HG03139 (cell line): ENCODE results near the gene FAM184A.

Experiments used
- ATAC-seq: cut with Tn5 transposase; IDR thresholded peaks from one replicate; pipeline ENCODE4 v1.9.1; 2021; ENCODE audit not compliant: unreplicated experiment

FAM184A gene

DNA sequence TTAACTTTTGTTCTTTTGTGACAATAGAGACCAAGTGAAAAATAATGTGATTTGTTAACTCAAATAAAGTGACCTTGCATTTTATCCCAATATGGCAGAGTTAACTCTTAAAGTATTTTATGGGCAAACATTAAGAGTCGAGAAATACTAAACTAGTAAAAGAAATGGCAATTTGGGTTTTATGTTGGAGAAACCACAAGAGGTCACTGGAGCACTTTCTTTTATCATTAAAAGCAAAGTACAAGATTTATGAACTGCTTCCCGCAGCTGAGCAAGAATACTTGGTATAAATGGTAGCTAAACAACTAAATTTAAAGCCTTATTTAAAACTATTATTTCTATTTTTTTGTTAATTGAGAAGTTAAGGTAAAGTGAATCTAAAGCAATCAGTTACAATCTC, 110.0 kb downstream of the FAM184A start:
- no peak for ATAC-seq

DNA sequence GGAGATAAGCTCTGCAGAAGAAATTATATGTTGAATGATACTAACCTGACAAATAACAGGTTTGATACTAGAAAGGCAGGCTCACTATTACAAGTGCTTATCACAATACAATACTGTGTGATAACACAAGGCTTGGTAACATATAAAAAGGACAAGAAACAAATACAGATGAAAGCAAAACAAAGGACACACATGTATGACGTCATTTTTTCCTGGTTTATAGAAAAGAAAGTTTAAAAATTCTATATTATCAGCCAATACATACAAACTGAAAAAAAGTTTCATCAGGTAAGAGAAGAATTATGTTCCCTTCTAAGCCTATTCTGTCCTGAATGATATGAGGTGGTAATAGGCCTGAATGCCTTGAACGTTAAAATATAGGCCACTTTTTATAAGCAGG, 111.2 kb downstream of the FAM184A start:
- no peak for ATAC-seq

DNA sequence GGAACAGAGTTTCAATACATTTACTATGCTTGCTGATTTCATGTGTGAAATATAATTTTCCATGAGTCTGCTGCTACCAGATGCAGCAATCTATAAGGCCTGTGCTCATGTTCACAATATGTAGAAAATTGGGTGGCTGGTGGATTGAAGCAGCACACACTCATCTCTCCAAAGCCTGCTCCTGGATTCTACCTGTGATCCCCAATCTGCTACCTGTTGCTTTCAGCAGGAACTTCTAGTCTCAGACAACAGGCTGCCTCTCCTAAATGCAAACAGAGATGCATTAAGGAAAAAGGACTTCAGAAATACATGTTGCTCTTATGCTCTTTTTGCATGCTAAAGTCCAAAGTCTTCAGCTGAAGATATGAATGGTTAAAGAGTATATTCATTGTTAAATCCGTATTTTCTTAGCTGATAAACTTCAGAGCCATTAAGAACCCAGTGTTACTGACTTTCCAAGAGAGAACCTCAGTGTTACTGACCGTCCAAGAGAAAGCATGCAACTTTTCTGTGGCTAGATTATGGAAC, 112.6 kb downstream of the FAM184A start:
- ATAC-seq = no peak

DNA sequence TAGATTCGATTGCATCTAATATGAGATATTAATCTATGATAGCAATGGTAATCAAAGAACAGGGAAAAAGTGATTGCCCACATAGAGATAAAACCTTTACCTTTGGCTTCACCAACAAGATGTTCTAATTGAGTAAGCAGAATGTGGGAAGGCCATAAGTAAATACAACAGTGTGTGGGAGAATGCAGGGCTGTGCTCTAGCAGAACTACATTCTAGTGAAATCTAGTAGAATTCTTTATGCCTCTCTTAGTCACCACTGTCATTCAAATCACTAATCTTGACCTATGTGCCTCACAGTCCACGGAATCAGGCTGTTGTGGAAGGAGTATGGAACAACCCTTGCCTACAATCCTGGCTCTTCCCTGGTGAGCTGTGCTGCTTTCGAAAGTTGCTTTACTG, 113.1 kb downstream of the FAM184A start:
- no peak for ATAC-seq

- ATAC-seq = no peak
Observed at GRCh38 chr6:118963003-118963402, 115.5 kb downstream of the FAM184A start.

GRCh38 chr6:118959903-118960302, 118.6 kb downstream of the FAM184A start:
- no peak for ATAC-seq

DNA sequence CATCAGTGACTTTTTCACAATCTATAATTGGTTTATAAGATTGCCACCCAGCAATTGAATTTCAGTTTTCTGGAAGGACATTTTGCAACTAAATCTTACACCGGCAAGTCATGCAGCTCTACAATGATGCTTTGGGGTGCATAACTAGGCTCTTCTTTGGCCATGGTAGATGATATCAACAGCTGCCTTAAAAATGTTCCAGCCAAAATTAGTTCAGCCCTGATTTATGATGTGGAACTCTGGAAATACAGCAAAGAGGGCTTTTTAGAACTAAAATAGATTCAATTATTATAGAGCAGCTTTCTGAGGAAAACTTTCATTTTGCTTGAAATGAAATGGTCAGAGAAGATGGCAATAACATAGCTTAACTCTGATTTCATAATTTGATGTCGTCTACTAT, 125.1 kb downstream of the FAM184A start:
- no peak for ATAC-seq

DNA sequence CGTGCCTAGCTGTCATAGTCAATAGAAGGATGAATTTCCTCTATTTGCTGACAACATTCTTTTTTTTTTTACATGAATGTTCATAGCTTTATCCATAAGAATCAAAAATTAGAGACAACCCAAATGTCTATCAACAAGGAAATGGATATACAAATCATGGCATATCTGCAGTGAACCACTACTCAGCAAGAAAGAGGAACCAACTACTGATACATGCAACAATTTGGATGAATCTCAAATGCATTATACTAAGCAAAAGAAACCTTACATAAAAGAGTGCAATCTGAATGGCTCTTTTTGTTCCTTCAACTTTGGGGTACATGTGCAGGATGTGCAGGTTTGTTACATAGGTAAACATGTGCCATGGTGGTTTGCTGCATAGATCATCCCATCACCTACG, 125.8 kb downstream of the FAM184A start:
- ATAC-seq = no peak

- no peak for ATAC-seq
Observed at GRCh38 chr6:118945217-118945616, 133.2 kb downstream of the FAM184A start.

DNA sequence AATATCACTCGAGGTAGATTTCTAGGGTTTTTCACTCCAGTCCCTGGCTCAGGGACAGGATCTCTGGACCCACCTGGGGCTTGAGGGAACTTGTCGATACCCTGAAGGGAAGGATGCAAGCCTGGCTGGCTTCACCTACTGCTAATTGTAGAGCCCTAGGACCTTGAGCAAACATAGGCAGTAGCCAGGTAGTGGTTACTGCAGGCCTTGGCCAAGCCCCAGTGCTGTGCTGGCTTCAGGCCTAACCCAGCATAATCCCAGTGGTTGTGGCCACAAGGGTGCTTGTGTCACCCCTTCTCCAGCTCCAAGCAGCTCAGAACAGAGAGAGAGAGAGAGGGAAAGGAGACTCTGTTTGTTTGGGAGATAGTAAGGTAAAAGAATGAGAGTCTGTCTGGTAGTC, 137.7 kb downstream of the FAM184A start:
- no peak for ATAC-seq

DNA sequence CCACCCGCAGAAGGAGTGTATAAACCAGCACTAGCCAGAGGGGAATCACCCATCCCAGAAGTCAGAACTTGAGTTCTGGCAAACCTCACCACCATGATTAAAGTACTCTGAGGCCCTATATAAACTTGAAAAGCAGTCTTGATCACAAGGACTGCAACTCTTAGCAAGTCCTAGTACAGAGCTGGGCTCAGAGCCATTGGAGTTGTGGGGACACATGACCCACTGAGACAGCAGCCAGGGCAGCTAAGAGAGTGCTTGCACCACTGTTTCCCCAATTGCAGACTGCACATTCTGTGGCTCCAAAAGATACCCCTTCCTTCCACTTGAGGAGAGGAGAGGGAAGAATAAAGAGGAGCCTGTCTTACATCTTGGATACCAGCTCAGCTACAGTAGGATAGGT, 138.8 kb downstream of the FAM184A start:
- no peak for ATAC-seq

GRCh38 chr6:118935978-118936703, 142.3 kb downstream of the FAM184A start:
- no peak for ATAC-seq

DNA sequence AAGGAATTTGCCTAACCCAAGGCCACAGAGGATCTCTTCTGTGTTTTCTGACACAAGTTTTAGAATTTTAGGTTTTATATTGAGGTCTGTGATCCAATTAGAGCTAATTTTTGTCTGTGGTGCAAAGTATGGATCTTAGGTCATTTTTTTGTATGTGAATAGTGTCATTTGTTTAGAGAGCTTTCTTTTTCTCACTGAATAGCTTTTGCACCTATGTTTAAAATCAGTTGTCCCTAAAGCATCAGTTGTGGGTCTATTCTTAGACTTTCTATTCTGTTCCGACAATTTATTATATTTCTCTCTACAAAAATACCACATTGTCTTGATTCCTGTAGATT, 143.2 kb downstream of the FAM184A start:
- peak; percentile 7 for ATAC-seq

GRCh38 chr6:118934461-118935330, 143.8 kb downstream of the FAM184A start, which contains the start of gene MCM9:
Gene MCM9 (minus strand): TSS chr6:118935159. CDS start chr6:118931723, 3,436 bp downstream.
- peak; percentile 96 for ATAC-seq

DNA sequence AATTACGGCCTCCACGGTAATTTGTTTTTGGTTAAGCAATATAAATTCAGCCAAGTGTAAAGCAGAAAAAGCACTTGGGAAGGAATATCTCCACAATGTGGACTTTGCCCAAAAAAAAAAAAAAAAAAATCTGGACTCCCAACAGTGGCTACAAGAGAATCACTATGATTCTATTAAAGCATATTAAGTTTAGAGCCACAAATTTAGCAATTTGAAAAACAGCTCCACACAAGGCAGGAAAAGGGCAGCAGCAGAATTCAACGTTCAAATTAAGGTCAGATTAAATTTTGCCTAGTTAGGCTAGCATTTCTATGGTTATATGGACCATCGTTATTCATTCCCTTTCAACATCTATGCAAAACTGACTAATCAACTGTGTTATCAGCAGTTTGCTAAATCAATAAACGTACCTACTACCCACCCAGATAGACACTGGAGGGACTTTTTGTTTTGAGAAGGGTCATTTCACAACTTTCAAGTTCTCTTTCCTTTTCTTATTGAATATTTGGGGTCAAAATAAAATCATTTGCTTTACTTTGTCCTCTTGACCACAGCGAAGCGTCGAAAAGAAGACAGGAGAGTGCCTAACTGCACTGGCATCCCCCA, 144.5 kb downstream of the FAM184A start:
- ATAC-seq = no peak

- no peak for ATAC-seq
Observed at GRCh38 chr6:118932421-118932820, 146.0 kb downstream of the FAM184A start.

GRCh38 chr6:118931436-118931835, 147.0 kb downstream of the FAM184A start:
- ATAC-seq = no peak

GRCh38 chr6:118930680-118931079, 147.8 kb downstream of the FAM184A start:
- ATAC-seq = no peak

DNA sequence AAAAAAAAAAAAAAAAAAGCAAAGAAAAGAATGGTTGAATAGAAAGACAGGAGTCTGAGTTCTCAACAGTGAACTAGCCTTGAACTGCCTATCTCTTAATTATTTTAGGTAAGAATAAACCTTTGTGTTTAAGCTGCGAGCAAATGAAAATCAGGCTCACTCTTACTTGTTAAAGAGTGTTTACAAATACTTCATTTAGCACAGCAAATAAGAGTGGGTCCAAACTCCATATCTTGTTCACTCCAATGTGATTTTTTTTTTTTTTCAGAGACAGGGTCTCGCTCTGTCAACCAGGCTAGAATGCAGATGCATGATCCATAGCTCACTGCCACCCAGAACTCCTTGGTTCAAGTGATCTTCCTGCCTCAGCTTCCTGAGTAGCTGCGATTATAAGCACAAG, 155.4 kb downstream of the FAM184A start:
- no peak for ATAC-seq

DNA sequence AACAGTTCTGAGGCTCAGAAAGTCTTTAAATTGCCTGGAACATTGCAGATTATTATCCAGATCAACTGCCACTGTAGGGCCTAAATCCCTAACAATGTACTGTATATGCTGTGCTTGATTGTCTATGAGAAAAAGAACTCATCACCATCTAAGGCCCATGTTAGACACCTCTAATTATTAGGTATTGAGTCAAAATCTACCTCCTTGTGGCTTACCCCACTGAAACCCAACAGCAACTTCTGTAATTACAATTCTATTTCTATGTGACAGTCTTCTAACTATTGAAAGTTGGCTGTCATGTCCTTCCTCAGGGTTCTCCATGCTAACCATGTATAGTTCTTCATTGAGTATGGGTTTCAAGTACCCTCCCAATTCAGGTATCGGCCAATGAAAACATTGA, 157.4 kb downstream of the FAM184A start:
- ATAC-seq = no peak

- ATAC-seq = no peak
Observed at GRCh38 chr6:118918329-118918725, 160.1 kb downstream of the FAM184A start.
